ENCODE data around the gene IRF7.

The IRF7 gene

DNA sequence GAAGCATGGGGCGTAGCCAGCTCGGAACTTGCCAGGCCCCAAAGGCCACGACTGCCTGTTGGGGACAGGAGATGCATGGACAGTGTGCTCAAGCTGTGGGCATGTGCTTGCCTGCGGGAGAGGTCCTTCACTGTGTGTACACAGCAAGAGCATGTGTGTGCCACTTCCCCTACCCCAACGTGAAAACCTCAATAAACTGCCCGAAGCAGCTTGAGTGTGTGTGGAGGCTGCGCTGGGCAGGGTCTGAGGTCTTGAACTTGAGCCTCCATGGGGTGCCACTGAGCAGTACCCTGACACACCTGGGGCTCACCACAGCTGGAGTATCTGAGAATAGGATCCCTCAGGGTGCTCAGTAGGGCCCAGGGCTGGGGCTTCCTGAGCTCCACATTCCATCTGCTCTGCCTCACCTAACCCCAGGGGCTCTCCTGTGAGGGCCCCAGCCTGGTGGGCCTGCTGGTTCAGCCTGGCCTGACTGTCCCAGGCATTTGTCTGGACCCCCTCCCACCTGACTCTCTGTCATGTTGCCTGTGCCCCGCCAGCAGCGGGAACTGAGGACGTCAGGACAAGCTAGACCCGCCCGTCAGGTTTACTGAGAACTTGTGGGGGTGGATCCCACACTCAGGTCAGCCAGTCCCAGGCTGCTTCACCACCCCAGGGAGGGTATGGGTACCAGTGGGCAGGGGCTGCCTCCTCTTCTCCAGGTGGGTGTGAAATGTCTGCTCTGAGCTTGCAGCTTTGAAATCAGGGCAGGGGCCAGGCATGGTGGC lies 51.8 kb downstream of the IRF7 start:
- TF ChIP-seq, protein P1, sequence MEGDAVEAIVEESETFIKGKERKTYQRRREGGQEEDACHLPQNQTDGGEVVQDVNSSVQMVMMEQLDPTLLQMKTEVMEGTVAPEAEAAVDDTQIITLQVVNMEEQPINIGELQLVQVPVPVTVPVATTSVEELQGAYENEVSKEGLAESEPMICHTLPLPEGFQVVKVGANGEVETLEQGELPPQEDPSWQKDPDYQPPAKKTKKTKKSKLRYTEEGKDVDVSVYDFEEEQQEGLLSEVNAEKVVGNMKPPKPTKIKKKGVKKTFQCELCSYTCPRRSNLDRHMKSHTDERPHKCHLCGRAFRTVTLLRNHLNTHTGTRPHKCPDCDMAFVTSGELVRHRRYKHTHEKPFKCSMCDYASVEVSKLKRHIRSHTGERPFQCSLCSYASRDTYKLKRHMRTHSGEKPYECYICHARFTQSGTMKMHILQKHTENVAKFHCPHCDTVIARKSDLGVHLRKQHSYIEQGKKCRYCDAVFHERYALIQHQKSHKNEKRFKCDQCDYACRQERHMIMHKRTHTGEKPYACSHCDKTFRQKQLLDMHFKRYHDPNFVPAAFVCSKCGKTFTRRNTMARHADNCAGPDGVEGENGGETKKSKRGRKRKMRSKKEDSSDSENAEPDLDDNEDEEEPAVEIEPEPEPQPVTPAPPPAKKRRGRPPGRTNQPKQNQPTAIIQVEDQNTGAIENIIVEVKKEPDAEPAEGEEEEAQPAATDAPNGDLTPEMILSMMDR (IDR thresholded peaks at IDR 0.05; ENCODE audit: extremely low read depth, insufficient read depth, missing control alignments): no peak
- in situ Hi-C loops (cut with MboI; ENCODE audit: low pct_unique_long_range_greater_than_20kb, low sequenced_read_pairs, unreplicated experiment): no loop called here
- no peak for DNase-seq (ENCODE audit: low spot score)

DNA sequence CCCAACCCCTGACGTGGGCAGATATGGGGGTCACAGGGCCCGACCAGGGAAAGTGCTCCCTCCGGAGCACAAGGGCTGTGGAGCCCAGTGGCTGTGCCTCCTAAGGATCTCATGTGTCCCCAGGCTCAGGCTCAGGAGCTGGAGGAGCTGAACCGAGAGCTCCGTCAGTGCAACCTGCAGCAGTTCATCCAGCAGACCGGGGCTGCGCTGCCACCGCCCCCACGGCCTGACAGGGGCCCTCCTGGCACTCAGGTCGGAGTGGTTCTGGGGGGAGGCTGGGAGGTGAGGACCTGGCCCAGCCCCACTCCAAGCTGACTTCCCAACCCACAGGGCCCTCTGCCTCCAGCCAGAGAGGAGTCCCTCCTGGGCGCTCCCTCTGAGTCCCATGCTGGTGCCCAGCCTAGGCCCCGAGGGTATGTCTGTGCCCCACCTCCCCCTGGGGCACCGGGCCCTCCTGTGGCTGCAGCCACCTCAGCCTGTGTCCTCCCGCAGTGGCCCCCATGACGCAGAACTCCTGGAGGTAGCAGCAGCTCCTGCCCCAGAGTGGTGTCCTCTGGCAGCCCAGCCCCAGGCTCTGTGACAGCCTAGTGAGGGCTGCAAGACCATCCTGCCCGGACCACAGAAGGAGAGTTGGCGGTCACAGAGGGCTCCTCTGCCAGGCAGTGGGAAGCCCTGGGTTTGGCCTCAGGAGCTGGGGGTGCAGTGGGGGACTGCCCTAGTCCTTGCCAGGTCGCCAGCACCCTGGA lies 52.5 kb downstream of the IRF7 start:
- DNase-seq (ENCODE audit: low spot score): no peak
- TF ChIP-seq, protein P1 (IDR thresholded peaks at IDR 0.05; ENCODE audit: extremely low read depth, insufficient read depth, missing control alignments): no peak
- in situ Hi-C loops (cut with MboI; ENCODE audit: low pct_unique_long_range_greater_than_20kb, low sequenced_read_pairs, unreplicated experiment): no loop called here

Data from GM13977 (cell line).